Activated T-helper 1 cell treated with anti-CD3 and anti-CD28 coated beads, Interleukin-2, amount 50 U/mL, for 16 hours (primary cell): ENCODE results near the gene KSR2.

ENCODE experiments used
- DNase-seq, 2 donors: peaks; one replicate each; pipeline ENCODE4 v3.0.0-alpha.2; 2020; ENCODE audit warnings: low read depth in 1 of 2, low spot score in 1 of 2

Gene KSR2

DNA sequence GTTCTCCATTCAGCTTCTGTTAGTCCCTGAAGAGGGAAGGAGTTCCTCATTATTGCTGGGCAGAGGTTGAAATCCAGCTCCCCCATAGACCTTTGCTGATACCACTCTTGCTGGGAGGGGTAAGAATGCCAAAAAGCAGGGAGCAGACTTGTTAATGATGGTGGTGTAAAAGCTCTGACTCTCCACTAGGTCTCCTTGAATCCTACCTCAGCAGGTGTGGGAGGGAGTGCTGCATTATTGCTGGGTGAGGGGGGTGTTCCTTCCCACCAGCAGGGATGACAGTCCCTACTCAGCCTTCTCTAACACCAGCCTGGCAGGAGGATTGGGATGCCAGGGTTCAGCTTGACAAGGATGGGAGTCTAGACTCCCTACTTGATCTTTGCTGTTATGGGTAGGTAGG lies 421.6 kb downstream of the KSR2 start:
- DNase-seq: no peak

DNA sequence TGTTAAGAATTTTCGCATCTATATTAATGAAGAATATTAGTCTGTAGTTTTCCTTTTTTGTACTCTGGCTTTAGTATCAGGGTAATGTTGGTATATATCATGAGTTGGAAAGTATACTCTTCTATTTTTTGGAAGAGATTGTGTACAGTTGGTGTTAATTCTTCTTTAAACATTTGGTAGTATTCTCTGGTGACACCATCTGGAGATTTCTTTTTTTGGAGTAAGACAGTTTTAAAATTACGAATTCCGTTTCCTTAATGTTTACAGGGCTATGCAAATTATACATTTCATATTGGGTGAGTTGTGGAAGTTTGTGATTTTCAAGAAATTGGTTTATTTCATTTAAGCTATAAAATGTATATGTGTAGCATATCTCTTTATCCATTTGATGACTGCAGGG lies 423.6 kb downstream of the KSR2 start:
- no peak for DNase-seq

DNA sequence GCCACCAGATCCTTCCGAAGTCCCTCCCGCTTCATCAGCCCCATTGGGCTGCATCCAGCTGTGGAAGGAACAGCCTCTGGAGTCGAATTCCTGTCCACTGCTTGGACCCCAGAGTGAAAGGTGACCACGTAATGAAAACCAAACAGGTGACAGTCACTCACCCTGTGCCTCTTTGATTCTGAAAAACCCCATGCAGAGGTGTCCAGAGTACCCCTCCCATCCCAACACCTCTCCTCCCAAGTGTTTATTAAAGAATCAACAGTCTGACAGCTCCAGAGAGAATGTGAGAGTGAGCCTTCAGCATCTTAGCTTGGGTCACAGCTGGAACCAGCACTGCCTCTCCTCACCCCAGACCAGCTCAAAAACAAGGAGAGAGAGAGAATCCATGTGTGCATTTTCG lies 428.8 kb downstream of the KSR2 start:
- no peak for DNase-seq

DNA sequence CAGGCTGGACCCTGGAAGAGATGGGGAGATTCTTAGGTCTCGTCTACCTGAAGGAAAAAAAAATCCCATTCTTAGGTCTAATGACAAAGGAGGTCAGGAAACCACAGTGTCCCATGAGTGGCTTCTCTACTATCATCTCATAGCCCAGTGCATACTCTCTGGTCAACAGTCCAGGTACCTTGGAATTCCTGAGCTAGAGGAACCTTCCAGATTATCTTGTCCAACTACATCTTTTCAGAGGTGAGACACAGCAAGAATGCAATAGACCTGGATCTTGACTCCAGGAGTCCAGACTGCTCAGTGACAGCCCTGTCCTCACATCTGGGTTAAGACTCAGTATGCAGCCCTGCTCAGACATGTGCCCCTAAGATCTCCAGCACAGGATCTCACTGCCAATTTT lies 429.9 kb downstream of the KSR2 start:
- no peak for DNase-seq

DNA sequence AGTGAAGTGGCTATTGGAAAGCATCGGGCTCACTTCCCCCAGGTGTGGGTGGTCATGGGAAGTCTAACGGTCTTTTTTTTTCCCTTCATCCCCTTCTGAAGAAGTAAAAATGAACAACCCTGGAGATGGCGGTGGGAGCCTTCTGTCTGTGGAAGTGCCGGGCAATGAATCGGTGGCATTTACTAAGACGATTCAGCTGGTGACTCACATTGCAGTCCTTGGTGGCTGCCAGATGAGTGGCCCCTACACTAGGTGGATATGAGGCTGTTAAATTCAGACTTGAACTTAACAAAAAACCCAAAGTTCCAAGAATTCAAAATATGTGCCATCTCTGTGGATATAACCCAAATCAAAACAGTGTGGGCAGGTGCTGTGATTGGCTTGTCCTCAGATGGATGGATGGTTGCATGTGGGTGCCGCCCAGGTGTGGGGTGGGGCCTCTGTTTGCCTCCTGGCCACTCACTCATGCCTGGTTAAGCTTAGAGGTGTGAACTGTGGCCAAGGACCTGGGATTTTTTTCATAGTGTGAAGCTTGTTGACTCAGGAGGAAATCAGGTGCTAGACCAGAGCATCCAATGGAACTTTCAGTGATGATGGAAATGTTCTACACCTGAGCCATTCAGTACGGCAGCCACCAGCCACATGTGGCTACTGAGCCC lies 430.6 kb downstream of the KSR2 start:
- no peak for DNase-seq

DNA sequence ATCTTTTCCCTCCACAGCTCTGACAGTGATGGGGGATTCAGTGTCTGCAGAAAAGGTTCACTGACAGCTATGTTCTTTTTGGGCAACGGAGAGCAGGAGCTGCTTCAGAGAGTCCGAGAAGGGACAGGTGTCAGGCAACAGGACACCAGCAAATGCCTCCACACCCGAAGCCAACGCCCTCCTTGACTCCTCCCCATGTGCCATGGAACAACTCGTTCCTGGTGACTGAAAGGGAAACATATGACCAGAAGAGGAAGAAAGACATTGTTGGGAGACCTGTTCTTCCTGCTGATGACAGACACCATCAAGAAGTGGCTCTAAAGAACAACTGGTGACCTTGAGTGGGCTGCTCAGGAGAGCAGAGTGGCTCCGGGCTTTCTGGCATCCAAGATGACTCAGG lies 435.1 kb downstream of the KSR2 start:
- no peak for DNase-seq

DNA sequence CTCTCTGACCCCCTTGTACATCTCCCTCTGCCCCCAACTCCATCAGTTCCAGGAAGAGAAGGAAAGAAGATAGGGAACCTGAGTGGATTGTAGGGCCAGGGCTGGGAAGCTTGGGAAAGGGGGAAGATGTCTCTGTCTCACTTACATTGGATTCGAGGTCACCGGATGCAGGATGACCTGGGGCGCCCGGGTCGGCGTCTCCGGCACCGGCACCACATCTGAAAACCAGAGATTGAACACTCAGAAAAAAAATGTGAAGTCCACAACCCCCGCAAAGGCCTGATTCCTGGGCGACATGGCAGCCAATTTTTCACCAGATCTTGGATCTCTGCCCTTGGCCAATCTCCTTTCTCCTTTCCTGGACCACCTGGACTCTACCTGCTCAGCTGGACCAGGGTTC lies 438.0 kb downstream of the KSR2 start:
- DNase-seq: no peak

DNA sequence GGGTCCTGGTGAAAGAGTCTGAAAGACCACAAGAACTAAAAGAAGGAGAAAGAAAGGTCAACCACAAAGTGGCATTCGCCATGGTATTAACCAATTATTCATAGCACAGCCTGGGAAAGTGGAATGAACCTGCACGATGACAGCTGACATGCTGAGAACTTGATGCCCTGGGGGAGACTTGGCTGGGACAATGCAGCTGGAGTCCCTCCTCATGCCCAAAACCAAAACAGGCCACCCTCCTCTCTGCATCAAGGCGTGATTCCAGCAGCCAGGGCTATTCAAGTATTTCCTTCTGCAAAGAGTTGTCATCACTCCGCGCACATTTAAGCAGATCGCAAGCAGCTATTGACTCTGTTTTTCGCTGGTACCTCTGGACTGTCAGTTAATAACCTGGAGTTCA lies 440.3 kb downstream of the KSR2 start:
- no peak for DNase-seq

DNA sequence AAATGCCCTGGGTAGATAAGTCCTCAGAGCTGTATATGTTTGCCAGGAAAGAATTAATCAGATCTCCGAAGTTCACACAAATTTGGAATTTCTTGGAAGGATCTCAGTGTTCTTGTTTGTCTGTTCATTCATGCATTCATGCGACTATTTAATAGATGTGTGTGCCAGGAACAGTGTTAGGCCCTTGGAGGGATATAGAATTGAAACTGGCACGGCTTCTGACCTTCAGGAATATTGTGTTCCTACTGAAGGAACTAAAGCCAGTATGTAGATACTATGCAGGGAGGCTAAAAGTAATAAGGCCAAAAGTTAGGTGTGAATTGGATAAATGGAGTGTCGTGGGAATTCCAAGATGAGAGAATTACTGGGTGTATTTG lies 441.3 kb downstream of the KSR2 start:
- DNase-seq: no peak

DNA sequence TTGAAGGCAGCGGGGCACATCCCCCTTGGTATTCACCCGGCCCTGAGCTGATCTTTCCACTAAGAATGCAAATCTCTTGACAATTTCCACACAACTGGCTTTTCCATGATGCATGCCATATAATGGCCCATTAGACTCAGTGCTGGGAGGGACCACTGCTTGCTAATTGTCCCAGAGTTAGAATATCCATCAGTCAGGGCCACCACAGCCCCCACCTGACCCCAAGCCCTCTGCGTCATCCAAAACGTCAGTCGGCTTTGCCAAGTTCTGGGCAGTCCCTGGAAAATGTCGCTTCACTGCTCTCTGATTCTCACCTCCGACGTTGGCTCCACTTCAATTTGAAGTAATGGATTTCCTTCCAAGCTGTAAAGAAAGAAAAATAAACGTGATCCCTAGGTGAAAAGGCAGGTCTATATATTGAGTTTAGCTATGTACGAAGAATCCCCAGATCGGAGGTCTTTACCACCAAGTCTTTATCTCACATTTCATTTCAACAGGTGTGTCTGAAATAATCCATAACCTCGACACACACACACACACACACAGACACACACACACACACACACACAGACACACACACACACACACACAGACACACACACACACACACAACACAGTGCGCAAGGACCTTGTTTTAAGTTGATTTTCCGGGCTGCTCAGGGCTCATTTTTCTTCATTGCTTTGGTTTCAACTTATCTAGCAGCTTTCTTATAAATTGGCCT lies 441.9 kb downstream of the KSR2 start:
- DNase-seq: no peak

DNA sequence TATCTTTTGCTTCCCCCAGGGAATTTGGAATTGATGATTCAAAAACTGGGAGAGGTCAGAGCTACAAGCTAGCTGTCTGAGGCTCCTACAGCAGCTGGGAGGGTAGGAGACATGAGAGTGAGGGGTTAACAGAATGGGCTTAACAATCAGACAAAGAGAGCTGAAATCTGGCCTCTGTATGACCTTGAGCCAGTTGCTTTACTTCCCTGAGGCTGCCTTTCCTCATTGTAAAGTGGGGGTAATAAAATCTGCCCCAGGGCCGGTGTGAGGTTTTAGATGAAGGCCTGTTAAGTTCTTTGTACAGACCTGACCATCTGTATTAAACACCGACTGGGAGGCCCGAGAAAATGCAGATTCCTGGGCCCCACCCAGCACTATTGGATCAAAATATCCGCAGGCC lies 443.0 kb downstream of the KSR2 start:
- DNase-seq: no peak

DNA sequence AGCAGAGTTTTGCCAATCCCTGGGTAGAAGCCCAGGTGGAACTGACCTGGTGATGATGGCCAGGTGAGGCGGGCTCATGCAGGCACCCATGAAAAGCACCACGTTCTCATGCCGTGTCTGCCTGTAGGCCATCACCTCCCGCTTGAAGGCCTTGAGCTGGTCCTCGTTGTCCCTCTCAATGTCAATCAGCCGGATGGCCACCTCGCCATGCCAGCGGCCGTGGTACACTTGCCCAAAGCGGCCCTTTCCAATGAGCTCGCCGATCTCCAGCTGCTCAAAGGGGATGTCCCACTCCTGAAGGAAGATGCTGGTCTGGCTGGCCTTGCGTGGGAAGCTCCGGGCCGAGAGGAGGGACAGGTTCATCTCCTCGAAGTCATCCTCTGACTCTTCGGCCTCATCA lies 444.0 kb downstream of the KSR2 start:
- DNase-seq: no peak

DNA sequence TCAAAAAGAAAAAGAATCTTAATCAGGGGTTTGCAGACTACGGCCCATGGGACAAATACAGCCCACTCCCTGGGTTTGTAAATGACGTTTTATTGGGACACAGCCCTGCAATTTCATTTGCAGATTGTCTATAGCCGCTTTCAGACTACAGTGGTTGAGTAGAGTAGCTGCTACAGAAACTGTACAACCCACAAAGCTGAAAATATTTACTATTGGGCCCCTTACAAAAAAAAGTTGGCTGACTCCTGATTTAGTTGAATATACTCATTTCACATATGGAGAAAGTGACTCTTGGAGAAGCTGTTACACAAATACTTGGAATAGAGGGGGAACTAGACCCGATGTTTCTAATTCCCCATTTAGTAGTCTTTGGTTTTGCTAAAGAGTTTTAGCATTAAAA lies 444.8 kb downstream of the KSR2 start:
- DNase-seq: no peak

DNA sequence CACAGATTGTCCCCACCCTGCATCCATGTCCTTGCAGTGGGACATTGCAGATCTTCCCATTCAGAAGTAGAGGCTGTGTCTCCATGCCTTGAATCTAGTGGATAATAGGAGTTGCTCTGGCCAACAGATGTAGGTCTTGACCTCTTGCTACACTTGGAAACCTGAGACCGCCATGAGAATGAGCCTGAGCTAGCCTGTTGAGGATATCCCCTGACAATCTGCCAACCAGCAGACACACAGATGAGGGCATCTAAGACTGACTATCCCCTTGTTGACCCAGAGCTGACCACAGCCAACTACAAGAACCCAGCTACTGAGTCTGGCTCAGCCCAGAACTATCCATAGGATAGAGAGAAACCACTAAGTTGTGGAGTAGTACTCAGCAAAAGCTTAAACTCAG lies 446.2 kb downstream of the KSR2 start:
- DNase-seq: no peak

DNA sequence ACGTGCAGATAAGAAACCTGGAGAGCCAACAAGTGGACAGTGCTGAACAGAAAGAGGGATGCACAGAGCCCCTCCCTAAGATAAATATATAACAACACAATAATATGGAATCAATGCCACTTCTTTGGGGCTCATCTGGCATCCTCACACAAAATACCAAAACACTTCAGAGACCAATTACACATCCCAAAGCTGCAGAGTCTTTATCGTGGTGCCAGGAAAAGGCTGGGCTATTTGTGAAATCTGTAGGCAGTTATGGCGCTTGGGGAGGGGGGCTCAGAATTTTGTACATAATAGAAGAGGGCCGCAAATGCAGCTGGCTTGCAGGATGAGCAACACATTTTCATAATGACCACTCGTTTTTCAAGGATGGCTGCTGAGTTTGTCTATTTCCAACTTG lies 446.9 kb downstream of the KSR2 start:
- no peak for DNase-seq

DNA sequence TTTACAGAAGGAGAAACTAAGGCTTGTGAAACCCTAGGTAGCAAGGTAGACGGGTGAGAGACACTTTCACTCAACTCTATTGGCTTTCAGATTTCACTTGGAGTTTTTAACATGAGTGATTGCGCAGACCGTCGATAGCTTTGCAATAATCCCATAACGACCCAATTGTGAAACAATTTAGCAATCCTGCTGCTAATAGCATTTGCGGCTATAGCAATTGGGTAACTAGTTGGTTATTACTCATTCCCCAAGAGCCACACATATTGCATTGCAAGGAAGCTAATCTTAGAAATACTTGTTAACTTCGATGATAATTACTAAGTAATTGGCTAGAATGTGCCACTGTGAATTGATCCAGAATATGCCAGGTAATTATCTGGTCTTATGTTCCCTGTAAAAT lies 447.4 kb downstream of the KSR2 start:
- no peak for DNase-seq

DNA sequence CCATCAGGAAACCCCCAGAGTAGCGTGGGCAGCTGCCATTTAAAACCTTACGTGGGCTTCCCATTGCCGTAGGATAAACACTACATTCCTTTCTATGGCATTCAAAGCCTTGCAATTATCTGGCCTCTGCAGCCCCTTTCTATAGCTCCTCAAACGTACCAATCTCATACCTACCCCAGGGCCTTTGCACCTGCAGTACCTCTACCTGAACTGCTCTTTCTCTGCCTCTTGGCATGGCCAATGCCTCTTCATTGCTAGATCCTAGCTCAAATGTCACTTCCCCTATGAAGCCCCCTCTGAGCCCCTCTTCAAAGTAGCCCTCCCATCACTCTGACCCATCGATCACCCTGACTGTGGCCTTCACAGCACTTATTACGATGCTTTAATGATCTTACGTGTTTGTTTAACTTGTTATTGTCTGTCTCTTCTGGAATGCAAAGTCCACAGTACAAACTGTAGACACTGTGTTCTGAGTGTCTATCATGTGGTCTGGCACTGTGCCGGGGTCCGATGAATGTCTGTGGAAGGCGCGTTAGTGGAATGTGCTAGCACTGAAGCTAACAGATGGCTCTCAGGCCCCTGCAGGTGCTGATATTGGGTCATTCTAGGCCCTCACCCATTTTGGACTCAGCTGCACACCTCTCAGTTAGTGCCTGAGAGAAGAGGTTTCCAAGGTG lies 450.1 kb downstream of the KSR2 start:
- no peak for DNase-seq

DNA sequence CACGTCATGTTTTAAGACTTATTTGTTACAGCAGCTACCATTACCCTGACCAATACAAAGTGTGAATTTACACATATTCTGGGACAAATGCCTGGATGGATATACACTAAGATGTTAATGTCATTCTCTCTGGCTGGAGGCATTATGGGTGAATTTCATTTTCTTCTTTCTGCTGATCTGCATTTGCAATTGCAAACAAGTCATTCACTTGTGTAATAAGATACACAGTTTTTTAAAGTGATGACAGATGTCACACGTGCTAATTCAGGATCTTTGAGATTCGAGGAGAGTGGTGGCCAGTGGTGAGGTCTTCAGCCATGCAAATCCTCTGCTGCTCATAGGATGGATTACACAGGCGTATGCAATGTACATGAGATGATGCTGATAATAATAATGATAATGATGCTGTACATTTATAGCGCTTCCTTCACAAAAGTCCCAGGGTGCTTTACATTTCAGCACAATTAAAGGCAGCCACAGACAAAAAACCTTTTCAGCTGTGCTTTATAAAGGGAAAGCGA lies 451.5 kb downstream of the KSR2 start:
- DNase-seq: no peak

DNA sequence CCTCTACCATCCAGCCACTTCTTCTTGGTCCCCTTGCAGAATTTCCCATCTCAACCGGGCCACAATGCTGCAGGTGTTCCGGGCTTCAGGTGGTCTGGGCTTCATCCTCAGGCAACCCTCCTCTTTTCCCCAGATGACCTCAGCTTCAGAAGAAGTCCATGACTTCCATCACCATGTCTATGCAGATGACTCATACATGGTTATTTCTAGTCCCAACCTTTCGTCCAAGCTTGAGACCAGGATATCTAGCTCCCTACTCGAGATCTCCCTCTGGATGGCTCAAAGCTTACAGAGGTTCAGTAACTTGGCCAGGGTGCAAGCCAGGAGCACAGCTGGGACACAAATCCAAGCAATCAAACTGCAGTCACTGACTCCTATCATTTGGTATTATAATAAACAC lies 452.8 kb downstream of the KSR2 start:
- no peak for DNase-seq

DNA sequence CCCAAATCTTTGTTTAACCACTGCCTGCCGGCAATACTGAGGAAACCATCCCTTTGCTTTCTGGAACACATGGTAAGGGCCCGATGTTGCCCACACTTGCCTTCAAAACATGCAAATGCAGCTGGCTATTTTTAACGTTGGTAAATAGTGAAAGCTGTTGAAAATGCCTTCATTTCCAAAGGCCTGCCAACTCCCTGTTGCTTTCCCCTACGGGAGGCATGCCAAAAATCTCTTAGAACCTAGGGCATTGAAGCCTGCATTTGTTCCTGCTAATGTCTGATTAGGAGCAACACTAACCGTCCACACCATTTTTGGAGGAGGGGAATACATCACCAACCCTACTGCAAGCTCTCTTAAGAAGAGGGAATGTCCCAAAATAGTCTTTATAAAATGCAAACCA lies 454.8 kb downstream of the KSR2 start:
- DNase-seq: no peak

DNA sequence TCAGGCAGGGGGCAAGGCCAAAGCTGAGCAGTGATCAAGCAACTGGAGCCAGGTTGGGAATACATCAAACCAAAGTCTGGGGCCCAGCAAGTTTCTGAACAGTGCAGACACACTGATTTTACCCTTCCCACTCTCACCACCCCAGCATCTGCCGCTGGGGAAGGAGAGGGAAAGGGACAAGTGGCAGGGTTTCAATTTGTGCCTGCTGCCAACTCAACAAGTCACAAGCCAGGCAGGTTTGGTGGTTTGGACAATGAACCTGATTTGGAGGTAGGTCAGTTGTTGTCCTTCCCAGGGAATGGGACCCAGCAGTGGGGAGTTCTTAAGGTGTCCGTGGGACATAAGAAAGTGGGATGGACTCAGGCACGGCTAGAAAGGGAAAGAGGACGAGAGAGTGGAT lies 455.4 kb downstream of the KSR2 start:
- no peak for DNase-seq

DNA sequence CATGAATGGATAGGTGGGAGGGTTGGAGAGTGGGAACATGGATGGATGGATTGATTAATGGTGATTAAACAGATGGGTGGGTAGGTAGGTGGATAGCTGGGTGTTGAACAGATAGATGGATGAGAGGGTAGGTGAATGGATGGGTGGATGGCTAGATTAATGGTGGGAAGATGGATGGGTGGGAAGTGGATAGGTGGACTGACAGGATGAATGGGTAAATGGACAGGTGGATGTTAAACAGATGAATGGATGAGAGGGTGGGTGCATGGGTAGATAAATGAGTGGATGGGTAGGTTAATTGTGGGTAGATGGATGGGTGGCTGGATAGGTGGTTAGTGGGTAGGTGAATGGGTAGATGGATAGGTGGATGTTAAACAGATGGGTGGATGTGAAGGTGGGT lies 460.3 kb downstream of the KSR2 start:
- no peak for DNase-seq

DNA sequence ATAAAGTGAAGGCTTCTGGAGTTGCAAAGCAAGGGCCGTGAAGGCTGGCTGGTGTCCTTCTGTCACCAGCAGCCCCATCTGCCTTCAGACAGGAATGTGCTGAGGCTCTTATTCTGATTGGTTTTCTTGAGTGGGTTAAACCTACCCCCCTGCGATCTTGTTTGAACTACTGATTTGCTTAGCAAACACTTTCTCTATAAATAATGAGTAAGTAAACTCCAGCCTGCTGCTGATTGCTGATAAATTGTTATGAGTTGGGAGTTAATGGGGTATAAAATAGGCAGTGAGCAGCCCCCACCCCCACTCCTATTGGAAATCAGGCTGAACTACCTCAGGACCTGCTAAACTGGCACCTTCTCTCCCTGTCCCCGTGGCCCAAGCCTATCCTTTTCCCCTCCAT lies 461.2 kb downstream of the KSR2 start:
- DNase-seq: no peak
